Measurements from ENCODE around the gene AMN.
A peak's percentile ranks its signal among the peaks of the same experiment; 100 is the strongest.

AMN gene

DNA sequence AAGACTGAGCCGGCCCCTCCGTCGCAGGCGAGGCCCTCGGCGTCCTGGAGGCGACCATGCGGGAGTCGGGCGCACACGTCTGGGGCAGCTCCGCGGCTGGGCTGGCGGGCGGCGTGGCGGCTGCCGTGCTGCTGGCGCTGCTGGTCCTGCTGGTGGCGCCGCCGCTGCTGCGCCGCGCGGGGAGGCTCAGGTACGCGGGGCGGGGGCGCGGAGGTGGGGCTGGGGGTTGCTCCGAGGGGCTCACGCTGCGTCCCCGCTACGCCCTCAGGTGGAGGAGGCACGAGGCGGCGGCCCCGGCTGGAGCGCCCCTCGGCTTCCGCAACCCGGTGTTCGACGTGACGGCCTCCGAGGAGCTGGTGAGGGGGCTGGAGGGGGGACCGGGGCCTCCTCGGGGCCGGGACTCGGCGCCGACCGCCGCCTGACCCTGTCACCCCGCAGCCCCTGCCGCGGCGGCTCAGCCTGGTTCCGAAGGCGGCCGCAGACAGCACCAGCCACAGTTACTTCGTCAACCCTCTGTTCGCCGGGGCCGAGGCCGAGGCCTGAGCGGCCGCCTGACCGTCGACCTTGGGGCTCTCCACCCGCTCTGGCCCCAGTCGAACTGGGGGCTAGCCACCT is 7.8 kb downstream of the AMN start:
- DNase-seq, result no peak

DNA sequence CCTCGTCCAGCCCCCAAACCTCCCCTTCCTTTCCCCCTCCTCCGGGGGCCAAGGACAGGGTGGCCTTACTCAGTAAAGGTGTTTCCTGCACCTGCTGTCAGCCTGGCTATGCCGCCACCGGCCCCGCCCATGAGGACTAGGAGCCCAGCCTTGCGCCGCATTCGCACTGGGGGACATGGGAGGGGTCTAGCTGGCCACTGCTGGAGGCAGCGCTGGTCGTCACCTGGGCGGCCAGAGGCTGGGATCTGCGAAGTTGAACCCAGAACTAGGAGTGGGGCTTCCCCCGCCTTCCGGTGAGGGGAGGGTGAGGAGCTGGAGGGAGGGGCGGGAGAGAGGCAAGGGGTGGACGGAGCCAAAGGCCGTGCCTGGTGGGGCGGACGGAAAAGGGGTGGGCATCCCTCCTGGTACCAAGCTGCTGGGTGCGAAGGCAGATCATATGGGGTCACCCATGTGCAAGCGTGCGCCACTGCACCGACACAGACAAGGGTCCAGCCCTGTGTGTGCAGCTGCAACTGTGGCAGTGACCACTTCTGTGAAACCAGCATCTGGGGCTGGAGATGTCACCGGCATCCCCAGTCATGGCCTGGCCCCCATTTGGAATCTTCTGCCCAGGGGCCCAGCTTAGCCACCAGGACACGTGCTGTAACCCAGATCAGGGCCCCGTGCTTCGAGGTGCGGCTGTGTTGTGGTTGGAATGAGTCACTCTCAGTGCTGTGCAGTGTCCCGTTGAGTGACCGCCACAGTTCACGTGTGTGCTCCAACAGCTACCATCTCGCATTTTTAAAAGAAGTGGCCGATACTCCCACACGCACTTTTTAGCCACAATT is 8.5 kb downstream of the AMN start:
- no peak for DNase-seq

DNA sequence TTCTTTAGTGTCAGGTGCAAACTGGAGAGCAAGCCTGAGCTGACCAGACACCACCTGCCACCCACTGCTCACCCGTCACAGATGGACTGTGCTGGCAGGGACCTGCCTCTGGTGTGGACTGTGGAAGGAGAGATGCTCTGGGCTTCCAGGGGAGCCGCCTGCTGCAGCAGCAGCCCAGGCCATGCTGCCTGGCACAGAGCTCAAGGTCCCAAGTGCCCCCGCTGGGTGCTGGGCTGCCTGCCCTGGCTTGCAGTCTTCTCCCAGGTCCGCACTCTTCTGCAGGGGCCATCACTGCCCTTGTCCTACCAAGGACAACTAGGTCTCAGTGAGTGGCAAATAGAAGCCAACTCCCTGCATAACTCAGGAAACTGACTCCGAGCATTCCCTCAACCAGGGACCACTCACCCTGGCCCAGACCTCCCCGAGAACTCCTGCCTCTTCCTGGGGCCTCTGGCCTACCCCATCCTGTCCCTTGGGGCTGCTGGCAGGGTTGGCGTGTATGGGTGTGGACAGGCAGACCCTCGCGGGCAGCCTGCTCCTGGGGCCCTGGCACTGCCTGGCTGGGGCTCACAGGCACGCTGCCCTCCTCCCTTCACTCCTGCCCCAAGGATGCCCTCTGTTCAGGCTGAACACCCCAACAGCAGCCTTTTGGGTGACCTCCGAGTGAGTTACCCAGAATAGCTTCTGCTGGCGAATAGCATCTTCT is 9.3 kb downstream of the AMN start:
- DNase-seq, result no peak

DNA sequence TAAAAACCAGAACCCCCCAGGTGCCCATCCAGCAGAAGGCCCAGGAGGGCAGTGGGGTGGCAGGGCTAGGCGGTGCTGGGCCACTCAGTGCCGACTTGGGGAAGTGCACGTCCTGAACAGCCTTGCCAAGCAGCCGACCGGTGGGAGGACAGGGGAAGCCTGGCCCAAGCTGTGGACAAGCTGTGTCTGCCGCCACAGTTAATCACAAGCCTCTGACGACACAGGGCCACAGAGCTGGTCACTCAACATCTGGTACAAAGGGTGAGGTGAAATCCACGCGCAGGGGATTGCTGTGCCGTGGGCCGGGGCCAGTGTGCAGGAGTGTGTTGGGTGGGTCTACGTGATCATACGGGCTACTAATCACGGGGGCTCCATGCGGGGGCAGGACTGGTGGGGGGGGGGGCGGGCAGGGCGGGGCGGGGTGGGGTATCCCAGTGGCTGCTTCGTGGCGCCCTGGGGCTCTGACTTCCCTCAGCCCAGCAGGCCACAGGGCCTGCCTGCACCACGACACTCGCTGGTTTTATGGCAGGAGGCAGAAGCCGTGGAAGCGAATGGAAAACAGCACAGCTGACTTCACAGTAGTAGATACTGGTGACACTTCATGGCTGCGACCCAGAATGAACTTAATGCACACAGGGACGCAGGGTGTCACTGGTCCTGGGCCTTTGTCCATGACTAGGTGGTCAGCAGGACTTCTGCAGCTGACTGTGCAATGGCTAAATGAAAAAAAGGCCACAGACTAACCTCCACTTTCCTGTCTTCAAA is 10.2 kb downstream of the AMN start:
- DNase-seq, result no peak

DNA sequence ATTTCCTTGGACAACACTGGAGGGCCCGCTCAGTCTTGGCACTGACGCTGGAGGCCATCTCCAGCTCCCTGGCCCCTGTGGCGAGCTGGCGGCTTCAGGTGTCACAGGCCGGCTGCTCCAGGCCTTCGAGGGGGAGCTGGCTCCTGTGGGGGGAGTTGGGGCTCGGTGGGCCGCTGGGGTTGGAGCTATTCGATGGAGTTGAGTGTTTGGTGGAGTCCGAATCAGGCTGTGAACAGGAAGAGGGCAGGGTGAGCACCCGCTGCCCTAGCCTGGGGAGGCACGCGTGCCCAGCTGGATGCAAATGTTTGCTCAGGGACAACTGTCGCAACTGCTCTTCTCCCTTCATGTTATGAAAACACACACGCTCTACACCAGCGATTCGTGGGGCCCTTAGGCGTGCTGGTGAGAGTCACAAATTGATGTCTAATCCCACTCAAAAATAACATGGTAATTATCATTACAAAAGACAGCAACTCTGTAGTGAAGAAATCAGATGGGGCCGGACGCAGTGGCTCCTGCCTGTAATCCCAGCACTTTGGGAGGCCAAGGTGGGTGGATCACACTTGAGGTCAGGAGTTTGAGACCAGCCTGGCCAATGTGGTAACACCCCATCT is 11.3 kb downstream of the AMN start:
- DNase-seq, result no peak

DNA sequence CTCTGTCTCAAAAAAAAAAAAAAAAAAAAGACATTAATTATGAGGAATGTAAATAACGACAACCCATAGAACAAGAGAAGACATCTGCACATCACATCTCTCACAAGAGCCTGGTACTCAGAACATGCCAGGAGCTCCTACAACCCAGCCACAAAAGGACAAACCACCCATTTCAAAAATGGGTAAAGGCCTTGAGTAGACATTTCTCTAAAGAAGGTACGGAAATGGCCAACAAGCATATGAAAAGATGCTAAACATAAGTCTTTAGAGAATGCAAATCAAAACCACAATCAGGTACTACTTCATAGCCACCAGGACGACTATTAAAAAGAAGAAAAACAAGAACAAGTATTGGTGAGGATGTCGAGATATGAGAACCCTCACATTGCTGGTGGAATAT is 13.3 kb downstream of the AMN start:
- no peak for DNase-seq

DNA sequence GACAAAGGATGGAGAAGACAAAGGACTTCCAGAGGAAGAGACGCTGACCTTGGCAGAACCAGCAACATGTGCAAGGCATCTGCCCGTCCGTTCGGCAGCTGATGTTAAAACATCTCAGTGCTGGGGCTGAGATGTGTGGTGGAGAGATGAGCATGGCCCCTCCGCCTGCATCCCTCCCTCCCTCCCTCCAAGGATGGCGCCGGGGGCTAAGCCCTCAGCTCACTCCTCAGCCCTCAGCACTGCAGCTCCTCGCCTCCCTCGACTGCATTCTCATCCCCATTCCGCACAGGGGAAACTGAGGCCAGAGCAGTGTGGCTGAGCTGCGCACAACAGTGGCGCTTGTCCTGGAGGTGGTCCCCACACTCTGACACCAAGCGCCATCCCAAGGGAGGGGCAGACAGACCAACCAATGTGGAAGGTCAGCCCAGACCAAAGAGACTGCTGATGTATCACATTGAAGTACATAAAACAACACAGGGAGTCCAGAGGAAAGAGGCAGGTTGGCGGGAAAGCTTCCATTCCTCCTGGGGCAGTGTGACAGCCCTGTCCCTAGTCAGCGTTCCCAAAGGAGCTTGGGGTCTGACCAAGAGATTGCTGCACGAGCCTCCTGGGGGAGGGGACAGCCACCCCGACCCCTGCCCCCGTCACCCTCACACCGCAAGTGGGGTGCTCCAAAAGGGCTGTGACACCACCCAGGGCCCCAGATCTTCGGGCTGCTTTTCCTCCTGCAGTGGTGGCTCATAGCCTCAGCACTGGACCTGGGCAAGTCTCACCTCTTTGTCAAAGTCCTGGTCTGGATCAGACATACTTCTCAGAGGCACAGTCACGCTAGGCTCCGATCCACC is 15.1 kb downstream of the AMN start:
- no peak for DNase-seq

DNA sequence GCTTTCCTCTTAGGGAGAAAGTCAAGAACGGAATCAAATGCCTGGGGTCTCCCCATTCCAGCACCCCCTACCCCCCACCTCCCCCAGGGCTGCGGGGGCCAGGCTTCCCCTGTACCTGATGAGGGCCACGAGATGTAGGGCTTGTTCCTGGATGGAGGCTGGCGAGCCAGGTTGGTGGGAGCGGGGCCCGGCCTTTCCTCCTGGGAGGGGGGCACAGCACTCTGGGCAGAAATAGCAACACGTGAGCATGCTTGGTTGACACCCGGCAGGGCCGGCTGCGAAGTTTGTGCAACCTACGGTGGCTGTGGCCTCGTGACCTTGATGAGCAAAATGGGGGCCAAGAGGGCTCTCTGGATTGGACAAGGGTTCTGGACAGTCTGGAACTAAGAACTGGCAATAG is 15.7 kb downstream of the AMN start:
- no peak for DNase-seq

DNA sequence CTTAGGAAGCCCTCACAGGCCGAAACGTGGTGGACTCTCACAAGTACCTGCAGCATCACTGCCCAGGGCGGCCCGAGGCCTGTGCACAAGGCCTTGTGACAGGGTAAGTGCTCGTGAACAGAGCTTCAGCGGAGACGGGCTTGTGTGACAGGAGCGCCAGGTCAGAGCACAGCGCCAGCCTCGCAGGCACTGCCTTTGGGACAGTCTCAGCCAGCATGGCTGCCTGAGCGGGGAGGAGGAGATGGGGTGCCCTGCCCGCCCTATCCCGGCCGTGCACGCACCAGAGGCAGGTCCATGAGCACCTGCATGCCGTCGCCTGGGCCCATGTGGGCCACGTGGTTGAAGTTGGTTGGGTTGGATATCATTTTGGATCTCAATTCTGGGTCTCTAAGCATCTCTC is 16.9 kb downstream of the AMN start:
- DNase-seq, result no peak

DNA sequence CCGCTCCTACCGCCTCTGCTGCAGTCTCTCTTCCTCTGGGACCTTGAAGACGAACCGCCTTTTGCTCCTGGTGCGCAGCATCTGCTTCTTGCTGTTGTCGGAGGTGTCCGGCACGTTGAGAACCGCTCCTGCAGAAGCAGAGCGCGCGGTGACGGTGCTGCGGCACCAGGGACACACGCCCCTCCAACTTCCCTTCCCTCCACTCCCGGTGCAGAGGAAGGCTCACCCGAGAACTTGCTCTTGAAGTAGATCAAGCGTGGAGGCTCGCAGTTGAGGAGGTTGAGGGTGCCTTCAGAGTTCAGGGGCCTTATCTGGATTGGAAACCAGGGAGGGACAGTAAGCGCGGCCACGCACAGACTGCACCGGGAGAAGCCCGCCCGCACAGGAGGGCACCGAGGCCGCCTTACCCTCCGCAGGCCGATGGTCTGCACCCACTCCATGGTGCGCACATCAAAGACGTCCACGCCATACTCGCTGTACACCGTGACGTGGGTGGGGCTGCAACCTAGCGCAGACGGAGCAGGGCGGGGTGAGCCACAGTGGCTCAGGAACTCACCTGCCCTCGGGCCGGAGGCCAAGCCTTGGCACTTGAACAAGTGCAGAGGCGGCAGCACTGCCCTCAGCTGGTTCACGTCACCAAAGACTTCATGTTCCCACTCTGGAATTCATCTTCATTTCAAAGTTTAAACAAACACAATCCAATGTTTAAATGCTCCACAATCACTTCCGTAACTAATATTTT is 17.5 kb downstream of the AMN start:
- DNase-seq, result no peak

DNA sequence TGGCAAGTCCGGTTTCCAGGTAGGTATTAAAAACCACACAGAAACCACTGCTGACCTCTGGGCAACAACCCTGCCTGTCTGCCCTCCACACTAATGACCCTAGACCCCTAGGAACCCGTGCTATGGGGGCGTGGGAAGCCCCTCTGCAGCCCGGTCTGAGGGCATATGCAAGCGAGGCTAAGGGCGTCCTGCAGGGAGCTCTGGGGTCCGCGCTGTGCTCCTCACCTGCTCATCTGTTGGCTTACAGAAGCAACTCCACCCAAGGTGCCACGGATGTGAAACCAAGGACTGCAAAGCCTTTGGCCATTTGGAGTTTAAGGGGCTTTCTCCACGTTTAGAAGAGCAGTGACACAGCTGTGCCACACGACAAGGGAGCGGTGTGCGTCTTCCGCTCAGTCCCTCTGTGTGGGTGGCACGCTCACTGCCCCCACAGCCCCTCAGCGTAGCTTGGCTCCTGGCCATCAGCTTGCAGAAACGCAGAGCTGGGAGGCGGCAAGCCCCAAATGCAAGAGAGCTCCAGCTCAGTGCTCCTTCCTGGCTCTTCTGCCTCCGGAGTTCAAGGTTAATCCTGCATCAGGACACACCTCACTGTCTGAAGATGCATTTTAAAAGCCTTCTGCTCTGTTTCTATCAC is 18.4 kb downstream of the AMN start:
- DNase-seq, result no peak

DNA sequence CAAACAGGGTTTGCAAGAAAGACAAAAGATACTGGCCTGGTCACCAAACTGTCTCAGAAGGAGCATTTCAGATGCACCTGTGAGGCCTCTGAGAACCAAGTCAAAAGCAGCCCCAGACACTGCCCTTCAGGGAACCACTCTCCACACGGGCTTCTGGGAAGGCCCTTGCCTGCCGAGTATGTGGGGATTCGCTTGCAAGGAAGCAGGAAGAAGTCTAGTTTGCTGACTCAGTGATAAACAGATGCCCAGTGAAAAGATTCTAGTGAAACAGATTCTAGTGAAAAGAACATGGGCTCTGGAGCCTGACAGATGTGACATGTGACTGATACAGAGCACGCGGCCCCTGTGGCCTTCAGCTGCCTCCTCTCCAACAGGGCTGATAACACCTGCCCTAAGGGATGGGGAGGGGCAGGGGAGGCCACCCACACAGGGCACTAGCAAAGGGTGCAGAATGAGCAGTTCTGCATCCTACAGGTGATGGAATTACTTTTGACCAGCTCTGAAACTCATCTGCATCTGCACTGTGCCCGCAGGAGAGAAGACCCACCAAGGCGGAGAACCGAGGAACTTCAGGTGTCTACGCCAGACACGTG is 19.1 kb downstream of the AMN start:
- DNase-seq, result peak; percentile 31

DNA sequence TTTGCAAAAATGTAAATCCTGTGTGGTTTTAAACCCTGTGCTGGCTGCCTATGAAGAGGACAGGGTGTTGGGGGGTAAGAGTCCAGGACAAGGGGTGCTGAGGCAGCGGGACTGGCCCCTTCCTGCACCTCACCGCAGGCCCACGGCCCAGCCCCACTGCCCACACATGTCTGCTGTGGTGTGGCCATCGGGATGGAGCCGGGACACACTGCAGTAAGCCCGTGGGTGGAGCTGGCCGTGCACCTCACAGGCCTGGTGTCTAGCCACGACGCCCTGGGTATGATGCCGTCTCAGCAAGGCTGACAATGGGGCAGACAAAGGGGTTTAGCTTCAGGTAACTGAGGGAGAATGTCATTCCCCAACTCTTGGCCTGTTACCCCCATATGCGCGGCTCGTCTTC is 19.6 kb downstream of the AMN start:
- no peak for DNase-seq

DNA sequence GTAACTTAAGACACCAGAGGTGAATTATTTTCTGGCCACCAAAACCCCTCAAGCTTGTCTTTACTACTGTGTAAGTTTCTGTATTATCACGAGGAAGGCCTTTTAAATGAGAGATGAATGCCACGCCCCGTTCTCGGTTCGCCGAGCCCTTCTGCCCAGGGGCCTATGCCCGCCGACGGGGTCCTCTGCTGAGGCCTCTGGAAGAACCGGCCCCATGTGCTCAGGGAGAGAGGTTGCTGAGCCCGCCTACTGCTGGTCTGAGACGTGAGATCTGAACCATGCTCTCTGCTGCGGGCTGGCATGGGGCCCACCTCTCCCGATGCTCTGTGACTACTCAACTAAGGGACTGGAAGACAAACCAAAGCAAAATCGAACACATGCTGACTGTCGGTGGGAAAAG is 21.0 kb downstream of the AMN start:
- DNase-seq, result no peak

DNA sequence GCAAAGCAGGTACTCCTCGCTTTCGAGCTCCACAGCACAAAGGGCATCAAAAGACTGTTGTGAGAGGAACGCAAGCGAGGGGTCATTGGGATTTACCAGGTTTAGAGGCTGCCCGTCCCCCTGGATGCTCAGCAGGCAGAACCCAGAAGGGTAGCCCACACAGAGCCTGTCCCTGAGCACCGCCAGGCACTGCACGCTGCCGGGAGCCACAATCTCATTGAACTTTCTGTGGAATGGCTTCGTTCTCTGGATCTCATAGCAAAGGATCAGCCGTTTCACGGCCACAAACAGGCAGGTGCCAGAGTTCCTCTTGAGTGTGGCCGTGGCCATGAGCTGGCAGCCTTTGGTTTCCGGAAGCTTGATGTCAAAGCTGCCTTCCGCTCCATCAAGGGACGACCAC is 21.5 kb downstream of the AMN start:
- DNase-seq, result no peak

DNA sequence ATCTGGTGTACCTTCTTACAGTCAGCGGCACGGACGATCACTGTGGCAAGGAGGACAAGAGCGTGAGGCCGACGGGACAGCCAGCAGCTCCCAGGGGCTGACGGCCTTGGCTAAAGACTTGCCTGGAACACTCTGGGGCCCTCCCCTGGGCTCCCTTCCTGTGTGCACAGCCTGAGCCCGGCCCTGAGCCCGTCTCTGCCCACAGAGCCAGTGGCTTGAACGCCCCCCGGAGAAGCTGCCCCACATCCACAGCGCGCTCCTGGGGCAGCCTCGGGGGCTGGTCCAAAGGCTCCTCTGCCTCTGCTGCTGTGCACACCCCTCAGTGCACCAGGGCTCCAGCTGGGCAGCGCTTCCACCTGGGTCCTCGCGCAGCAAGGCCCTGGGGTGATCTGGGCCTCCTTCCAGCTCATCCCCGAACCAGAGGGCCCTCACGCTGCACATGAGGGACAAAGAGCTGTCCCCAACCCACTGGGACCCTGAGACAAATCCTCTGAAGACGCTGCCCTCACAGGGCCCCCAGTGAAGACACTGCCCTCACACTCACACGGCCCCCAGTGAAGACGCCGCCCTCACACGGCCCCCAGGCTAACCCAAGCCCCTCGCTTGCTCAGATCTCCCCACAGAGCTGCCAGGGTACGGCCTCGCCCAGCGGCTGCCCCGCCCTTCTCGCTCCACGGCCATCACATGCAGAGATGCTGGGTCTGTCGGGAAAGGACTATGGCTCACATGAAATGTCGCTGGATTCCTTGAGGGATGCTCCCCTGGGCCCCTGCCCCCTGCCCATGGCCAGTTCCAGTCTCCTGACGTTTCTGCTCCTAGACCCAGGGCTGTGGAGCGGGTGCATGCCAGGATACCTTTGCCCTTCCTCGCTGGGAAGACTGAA is 22.2 kb downstream of the AMN start:
- DNase-seq, result no peak

DNA sequence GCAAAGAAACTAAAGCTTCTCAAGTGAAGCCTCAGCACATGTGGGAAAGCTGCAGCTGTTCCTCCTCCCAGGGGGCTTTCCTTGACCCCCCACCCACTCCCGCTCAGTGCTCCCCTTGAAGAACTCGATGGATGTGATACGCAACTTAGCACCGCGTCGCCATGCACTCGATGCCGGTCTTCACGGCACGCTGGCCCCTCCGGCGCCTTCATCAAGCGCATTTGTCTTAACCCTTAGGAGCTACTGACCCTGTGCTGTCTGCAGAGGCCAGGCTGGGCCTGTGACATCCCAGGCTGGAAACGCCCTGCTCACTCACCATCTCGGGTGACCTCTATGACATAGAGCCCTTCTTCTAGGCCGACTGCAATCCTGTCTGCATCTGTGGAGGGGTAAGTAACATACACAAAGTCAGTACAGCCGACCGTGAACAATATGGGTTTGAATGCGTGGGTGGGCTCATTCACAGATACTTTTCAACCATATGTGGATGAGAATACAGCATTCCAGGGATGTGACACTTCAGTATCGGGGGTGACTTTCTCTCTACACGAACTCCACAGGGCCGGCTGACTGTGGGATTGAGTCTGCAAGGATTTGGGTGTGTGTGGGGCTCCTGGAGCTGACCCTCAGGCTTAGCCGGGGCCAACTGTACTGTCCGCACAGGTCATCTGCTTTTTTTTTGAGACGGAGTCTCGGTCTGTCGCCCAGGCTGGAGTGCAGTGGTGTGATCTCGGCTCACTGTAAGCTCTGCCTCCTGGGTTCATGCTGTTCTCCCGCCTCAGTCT is 23.1 kb downstream of the AMN start:
- no peak for DNase-seq

DNA sequence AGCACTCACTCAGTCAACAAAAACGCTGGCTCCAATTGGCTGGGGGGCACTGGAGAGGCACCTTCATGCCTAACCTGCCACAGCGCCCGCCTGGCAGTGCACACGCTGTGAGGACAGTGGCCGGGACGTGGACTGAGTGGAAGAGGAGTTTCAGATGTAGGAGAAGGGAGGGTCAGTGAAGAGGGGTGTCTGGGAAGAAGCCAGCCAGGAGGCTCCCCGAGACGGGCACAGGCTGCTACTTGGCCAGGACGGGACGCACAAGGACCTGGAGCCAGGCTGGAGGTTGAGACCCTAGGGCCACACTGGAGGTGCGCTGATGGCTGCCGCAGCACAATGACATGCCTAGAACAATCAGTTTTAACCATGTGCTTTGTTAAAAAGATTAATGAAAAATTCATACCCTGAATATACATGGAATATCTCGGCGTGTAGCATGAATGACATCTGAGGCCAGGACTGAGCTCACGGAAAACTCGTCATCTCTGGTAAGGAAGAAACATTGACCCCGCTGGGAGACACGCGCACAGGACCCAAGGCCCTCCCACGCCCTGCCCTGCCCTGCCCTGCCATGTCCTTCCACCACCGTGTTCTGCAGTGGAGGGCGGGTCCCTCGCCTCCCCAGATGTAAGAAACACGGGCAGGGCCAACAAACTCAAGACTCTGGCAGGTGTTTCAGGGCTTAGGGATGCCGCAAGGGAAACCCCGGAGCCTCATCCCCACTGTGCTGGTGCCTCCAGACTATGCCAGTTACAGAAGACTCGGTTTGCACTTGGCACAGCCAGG is 25.0 kb downstream of the AMN start:
- DNase-seq, result no peak

Measured in hematopoietic multipotent progenitor cell treated with erythropoietin and hydrocortisone succinate and interleukin-3 and kit ligand, for 6 days (in vitro differentiated cells).